Common myeloid progenitor, CD34-positive (primary cell): ENCODE results near the gene GFM1.

ENCODE experiments used
- CTCF ChIA-PET: fragments of 350-600 bp; sonication (Branson Sonifier 250); formaldehyde crosslinking; loops from one replicate; lab custom pipeline; 2021; ENCODE audit warnings: antibody characterized with exemption; lab: Charles Lee
- POLR2A ChIA-PET: fragments of 350-600 bp; sonication (Branson Sonifier 250); formaldehyde crosslinking; loops from one replicate; lab custom pipeline; 2021; ENCODE audit warnings: antibody characterized with exemption; lab: Charles Lee
- DNase-seq, 3 donors: peaks; one replicate each; pipeline versions ENCODE4 v3.0.0 to v3.0.0-alpha.2; 2013
- H3K27ac ChIP-seq, 2 experiments: 1 replicate in 1 of 2; 2 replicates in 1 of 2; pipeline ENCODE4 v1.7.0; 2013; ENCODE audit warnings: inconsistent platforms in 2 of 2, low read length in 2 of 2, mild to moderate bottlenecking in 2 of 2, low read depth in 1 of 2, moderate library complexity in 1 of 2; ENCODE audit not compliant: severe bottlenecking in 2 of 2, insufficient read depth in 1 of 2, poor library complexity in 1 of 2
- H3K27me3 ChIP-seq, 5 experiments: replicated peaks in 2 of 5; 1 replicate in 3 of 5; 2 replicates in 2 of 5; pipeline versions ENCODE4 v1.6.1 to v1.7.0; 2013; ENCODE audit warnings: low read length in 4 of 5, mild to moderate bottlenecking in 2 of 5, moderate library complexity in 2 of 5, inconsistent platforms in 1 of 5; ENCODE audit not compliant: insufficient read depth in 5 of 5, control insufficient read depth in 4 of 5
- H3K36me3 ChIP-seq, 4 experiments: 1 replicate in 2 of 4; 2 replicates in 2 of 4; pipeline versions ENCODE4 v1.6.1 to v1.7.0; 2013; ENCODE audit warnings: low read length in 3 of 4, control low read depth in 1 of 4, mild to moderate bottlenecking in 1 of 4; ENCODE audit not compliant: control insufficient read depth in 4 of 4, insufficient read depth in 4 of 4
- H3K4me1 ChIP-seq, 4 experiments: 1 replicate in 3 of 4; 2 replicates in 1 of 4; pipeline versions ENCODE4 v1.6.1 to v1.7.1; 2013; ENCODE audit warnings: low read length in 3 of 4, mild to moderate bottlenecking in 3 of 4, control low read depth in 1 of 4, inconsistent platforms in 1 of 4, moderate library complexity in 1 of 4; ENCODE audit not compliant: control insufficient read depth in 4 of 4, insufficient read depth in 4 of 4; ENCODE audit errors: control extremely low read depth in 1 of 4
- H3K4me3 ChIP-seq, 7 experiments: 1 replicate in 4 of 7; 2 replicates in 3 of 7; pipeline versions ENCODE4 v1.5.1 to v1.7.0; 2013; ENCODE audit warnings: mild to moderate bottlenecking in 7 of 7, low read length in 6 of 7, moderate library complexity in 6 of 7, inconsistent platforms in 2 of 7, low read depth in 2 of 7, control low read depth in 1 of 7; ENCODE audit not compliant: insufficient read depth in 4 of 7, control insufficient read depth in 1 of 7; ENCODE audit errors: extremely low read depth in 1 of 7
- H3K9me3 ChIP-seq, 5 experiments: 1 replicate in 4 of 5; 2 replicates in 1 of 5; pipeline versions ENCODE4 v1.6.1 to v1.7.1; 2013; ENCODE audit warnings: low read length in 4 of 5, mild to moderate bottlenecking in 2 of 5, inconsistent platforms in 1 of 5, low read depth in 1 of 5, moderate library complexity in 1 of 5; ENCODE audit not compliant: control insufficient read depth in 4 of 5, insufficient read depth in 2 of 5; ENCODE audit errors: control extremely low read depth in 1 of 5
- WGBS: methylation state at CpG from one replicate; pipeline ENCODE4 v1.1.5; 2013; ENCODE audit not compliant: insufficient coverage; 5-methylcytosine and 5-hydroxymethylcytosine counted together

GFM1 gene

DNA sequence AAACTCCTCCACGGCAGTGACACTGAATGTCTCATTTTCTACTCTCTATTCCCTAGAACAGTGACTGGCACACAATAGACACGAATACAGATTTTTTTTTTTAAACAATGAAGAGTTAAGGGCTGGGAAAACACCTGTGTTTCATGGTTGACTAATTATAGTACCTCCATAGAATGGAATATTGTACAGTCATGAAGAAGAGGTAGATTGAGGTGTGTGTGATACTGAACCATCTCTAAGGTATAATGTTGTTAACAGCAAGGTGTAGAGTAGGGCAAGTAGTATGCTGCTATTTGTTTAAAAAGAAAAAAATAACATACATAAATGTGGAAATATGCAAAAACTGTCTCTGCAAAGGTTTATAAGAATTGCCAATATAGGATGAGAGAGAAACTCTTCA is 93.1 kb downstream of the GFM1 start:
- DNase-seq, result no peak
- Histone ChIP-seq H3K27me3 (peaks cover 0 to 2% (median 0%) of the 10 kb centered on the region in 5 experiments), H3K36me3 (no peaks in the 10 kb centered on the region), H3K9me3 (peaks cover 0 to 10% (median 8%) of the 10 kb centered on the region in 5 experiments), H3K4me1 (peaks cover 0 to 3% (median 2%) of the 10 kb centered on the region in 4 experiments), H3K4me3 (no peak overlapping the region), H3K27ac (no peak overlapping the region)
- ChIA-PET CTCF (interaction anchor here (1.6 kb wide), 1 partner anchor 9 kb away, joined by 6 read pairs; no protein-coding TSS in a partner anchor), POLR2A (no interaction called here)
- no CpG with 5 or more reads among the region's 2 CpGs for WGBS

DNA sequence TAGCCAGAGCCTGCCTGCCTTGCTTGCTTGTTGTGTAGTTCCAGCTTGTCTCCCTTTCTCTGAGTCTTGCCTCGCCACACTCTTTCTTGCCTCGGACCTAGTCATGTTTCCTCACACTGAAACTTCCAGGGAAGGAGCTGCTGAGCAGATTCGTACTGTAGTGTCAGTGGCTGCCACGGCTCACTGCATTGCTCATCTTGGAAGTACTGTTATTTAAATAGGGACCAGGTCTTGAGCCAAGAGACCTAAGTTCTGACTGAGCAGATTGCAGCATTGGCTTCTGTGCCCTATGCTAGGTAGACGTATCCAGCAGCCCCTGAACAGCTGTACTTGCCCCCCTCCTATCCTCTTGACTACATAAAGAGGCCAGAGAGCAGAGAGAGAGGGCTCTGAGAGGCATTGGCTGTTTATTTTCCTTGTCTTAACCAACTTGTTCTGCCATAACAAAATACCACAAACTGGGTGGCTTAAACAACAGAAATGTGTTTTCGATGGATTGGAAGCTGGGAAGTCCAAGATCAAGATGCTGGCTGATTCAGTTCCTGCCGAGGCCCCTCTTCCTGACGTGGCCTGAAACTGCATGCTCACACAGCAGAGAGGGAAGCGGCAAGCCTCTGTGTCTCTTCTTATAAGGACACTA is 93.8 kb downstream of the GFM1 start:
- WGBS, result 97% methylated on average over 5 of the region's 9 CpGs
- no peak for DNase-seq
- CTCF ChIA-PET, result interaction anchor here (1.1 to 1.6 kb wide), 2 partner anchors 9 to 71 kb away, joined by 3 to 6 read pairs; no protein-coding TSS in a partner anchor

DNA sequence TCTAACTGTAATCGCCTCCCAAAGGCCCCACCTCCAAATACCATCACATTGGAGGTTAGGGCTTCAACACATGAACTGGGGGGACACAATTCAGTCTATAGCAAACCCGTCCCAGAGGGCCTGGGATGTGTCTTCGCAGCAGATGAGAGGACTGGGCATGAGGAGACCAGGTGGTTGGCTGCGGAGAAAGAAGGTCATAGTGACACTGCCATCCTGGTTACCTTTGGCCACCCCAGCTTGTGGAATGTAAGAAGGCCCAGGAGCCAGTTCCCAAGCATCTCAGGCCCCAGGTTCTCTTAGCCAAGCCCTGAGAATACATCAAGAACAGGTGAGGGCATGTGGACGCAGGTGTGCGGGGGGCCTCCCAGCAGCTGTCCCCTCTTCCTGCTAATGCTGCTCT is 94.3 kb downstream of the GFM1 start:
- Histone ChIP-seq H3K9me3 (peaks cover 0 to 10% (median 8%) of the 10 kb centered on the region in 5 experiments), H3K4me3 (no peak overlapping the region), H3K36me3 (no peaks in the 10 kb centered on the region), H3K4me1 (no peaks in the 10 kb centered on the region), H3K27ac (no peak overlapping the region), H3K27me3 (no peaks in the 10 kb centered on the region)
- DNase-seq, result no peak
- ChIA-PET POLR2A (no interaction called here), CTCF (interaction anchor here (1.1 to 1.6 kb wide), 2 partner anchors 10 to 71 kb away, joined by 3 to 6 read pairs; no protein-coding TSS in a partner anchor)
- 98% methylated on average over 4 of the region's 6 CpGs for WGBS

More for the DNA sequence above, 93.8 kb downstream of the GFM1 start:
- no peaks in the 10 kb centered on the region for H3K36me3 ChIP-seq
- H3K4me3 ChIP-seq, result no peak overlapping the region
- H3K27ac ChIP-seq, result no peak overlapping the region
- no peaks in the 10 kb centered on the region for H3K4me1 ChIP-seq
- POLR2A ChIA-PET, result no interaction called here
- peaks cover 0 to 10% (median 8%) of the 10 kb centered on the region in 5 experiments for H3K9me3 ChIP-seq
- H3K27me3 ChIP-seq, result no peaks in the 10 kb centered on the region

DNA sequence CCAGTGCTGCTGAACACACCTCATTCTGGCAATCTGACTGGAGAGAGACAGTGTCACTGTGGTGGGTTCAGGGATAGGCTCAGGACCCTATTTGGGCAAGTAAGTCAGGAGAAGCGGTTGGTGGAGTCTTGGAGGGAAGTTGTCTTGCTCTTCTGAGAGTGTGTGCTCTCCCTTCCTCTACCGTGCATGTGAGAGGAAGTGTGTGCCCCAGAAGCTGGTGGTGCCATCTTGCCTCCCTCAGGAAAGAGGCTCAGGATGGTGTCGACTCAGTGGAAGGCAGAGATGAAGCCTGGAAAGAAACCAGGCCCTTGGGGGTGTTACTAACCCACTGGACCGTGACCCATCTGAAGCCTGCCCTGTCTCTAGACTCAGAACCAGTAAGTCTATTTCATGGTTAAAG is 94.8 kb downstream of the GFM1 start:
- Histone ChIP-seq H3K27me3 (no peaks in the 10 kb centered on the region), H3K4me1 (no peaks in the 10 kb centered on the region), H3K4me3 (no peak overlapping the region), H3K9me3 (peaks cover 0 to 10% (median 8%) of the 10 kb centered on the region in 5 experiments), H3K36me3 (no peaks in the 10 kb centered on the region), H3K27ac (no peak overlapping the region)
- 80% methylated on average over 4 of the region's 4 CpGs for WGBS
- DNase-seq, result no peak
- POLR2A ChIA-PET, result no interaction called here
- CTCF ChIA-PET, result no interaction called here

DNA sequence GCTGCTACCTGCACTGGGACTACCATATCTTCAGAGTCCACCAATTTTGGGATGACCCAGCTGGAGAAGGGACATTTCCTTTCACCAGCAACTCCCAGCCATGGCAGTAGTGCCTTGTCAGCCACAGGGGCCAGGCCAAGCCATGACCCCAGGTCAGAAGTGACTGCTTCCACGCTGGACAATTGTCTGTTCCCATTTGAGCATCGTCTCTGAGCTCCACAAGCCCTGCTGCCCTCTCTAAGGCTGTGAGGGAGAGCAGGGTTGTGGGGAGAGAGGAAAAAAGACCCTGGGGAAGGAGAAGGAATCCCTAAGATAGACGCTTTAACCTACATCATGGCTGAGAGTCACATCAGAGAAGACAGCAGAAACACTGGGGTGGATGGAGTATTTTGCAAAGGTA is 95.3 kb downstream of the GFM1 start:
- Histone ChIP-seq H3K4me3 (no peak overlapping the region), H3K9me3 (peaks cover 0 to 9% (median 8%) of the 10 kb centered on the region in 5 experiments), H3K27ac (no peak overlapping the region), H3K4me1 (no peaks in the 10 kb centered on the region), H3K27me3 (no peaks in the 10 kb centered on the region), H3K36me3 (no peaks in the 10 kb centered on the region)
- WGBS, result 100% methylated on average over 3 of the region's 3 CpGs
- DNase-seq, result no peak
- POLR2A ChIA-PET, result no interaction called here
- CTCF ChIA-PET, result interaction anchor here (1.9 kb wide), 1 partner anchor 80 kb away, joined by 5 read pairs; no protein-coding TSS in a partner anchor
